Fibroblast of lung (primary cell): ENCODE measurements around the gene CHST15.

Experiments
- EZH2 ChIP-seq: IDR thresholded peaks from 2 replicates; pipeline ENCODE4 v1.5.1; 2012; ENCODE audit warnings: low read length, control low read depth, mild to moderate bottlenecking; ENCODE audit errors: missing control alignments
- TF ChIP-seq, protein P1 (sequence below), 2 donors: IDR thresholded peaks in 1 of 2; conservative IDR thresholded peaks in 1 of 2; 1 replicate in 1 of 2; 2 replicates in 1 of 2; pipeline ENCODE4 v1.5.1; 2011 to 2012; ENCODE audit warnings: low read length in 2 of 2, control low read depth in 1 of 2, inconsistent platforms in 1 of 2, low read depth in 1 of 2, mild to moderate bottlenecking in 1 of 2

DNA sequence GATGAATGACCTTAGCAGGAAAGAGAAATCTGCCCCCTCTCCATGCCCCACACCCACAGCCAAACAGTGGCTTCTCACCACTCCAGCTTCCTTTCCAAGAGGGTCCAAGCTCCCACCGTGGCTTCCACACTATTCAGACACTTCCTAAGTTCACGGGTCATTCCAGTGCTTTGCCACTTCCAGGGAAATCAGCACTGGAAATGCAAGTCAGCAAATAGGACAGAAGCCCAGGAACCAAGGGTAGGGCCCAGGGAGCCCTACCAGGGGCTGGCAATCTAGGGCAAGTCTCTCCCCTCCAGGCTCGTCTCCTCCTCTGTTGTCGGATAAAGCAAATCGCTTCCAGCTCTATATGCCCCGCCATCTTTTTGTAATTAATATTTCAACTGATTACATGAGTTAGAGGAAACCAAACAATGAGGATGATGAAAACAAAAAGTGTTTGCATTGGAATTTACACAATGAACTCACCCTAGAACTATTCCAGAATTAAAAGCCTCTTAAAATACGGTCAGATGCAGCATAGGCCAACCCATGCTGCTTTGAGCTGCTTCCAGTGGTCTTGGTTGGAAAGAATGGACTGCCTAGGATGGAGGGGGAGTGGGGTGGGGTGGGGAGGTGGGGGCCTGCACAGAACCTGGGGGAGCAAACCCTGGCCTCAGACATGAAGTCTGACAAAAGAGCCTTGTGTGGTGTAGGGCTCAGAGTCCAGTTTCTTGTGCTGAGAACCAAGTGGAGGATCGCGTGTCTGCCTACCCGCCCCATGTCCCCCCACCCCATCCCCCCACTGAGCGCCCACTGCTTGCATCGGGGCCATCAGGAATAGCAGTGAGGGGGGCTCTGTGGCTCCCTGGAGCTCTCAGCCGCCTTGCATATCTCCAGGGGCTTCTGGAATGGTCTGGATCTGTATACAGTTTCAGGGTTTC lies 127.2 kb downstream of the CHST15 start:
- TF ChIP-seq, protein P1, sequence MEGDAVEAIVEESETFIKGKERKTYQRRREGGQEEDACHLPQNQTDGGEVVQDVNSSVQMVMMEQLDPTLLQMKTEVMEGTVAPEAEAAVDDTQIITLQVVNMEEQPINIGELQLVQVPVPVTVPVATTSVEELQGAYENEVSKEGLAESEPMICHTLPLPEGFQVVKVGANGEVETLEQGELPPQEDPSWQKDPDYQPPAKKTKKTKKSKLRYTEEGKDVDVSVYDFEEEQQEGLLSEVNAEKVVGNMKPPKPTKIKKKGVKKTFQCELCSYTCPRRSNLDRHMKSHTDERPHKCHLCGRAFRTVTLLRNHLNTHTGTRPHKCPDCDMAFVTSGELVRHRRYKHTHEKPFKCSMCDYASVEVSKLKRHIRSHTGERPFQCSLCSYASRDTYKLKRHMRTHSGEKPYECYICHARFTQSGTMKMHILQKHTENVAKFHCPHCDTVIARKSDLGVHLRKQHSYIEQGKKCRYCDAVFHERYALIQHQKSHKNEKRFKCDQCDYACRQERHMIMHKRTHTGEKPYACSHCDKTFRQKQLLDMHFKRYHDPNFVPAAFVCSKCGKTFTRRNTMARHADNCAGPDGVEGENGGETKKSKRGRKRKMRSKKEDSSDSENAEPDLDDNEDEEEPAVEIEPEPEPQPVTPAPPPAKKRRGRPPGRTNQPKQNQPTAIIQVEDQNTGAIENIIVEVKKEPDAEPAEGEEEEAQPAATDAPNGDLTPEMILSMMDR (conservative IDR thresholded peaks at IDR 0.05 in 1 of 2, IDR thresholded peaks at IDR 0.05 in 1 of 2; ENCODE audit: low read depth in 1 of 2, low read length in 2 of 2): no peak
- no peak for TF ChIP-seq EZH2
